HG03280 (cell line): ENCODE measurements around the gene CA6.
"Not testable (repeated sequence)": the region's sequence is repeated elsewhere in the genome, so short reads cannot be mapped to it uniquely, and the experiment has no call there.

Experiments
- ATAC-seq: cut with Tn5 transposase; IDR thresholded peaks from one replicate; pipeline ENCODE4 v1.9.1; 2021; ENCODE audit warnings: mild to moderate bottlenecking, moderate library complexity; ENCODE audit not compliant: unreplicated experiment

Gene CA6

DNA sequence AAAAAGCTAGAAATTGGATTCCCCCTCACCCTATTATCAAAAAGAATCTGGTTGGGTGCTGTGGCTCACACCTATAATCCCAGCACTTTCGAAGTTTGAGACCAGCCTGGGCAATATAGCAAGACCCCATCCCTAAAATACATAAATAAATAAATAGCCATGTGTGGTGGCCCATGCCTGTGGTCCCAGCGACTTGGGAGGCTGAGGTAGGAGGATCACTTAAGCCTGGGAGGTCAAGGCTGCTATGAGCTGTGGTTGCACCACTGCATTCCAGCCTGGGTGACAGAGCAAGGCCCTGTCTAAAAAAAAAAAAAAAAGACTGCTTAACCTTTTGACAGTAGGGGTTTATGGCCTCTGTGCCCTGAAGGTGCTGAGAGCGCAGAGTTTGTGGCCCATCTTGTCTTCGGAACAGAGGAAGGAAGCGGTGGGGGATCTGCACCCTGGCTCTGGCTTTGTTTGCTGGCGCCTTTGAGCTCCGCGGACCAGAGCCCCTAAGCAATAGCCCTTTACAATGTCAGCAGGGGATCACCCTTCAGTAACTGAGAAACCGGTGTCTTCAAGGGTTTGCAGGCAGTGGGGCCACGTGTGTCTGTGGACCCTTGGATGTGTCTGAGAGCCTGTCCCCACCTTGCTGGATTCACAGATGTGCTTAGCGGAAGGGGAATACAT is 58.5 kb downstream of the CA6 start:
- ATAC-seq = no peak

DNA sequence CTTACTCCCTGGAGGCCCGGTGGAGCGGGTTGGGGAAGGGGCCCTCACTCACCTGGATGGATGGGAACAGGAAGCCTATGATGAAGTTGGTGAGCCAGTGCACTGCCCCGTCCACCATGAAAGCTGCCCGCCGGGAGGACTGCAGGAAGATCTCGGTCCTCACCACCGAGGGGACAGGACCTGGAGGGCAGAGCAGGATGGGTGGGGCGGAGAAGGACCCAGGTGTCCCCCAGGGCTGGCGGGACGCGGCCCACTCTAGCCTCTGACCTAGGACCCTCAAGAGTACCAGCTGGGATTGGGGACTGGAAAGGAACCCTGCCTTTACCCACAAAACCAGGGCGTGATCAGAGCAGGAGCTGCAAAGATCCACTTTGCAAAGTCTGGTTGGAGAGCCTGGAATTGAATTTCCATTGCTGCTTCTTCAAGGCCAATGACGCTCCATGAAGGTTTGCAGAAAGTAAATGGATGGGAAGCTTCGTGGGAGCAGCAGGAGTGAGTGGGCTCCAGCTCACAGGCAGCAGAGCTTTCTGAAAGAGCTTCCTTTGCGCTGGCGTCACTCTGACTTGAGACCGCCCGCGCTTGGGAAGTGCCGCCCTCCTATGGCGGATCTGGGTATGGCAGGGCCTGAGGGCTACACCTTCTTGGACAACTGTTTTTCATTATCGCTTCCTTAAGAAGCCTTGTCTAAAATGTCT is 59.2 kb downstream of the CA6 start:
- peak; percentile 51 for ATAC-seq

DNA sequence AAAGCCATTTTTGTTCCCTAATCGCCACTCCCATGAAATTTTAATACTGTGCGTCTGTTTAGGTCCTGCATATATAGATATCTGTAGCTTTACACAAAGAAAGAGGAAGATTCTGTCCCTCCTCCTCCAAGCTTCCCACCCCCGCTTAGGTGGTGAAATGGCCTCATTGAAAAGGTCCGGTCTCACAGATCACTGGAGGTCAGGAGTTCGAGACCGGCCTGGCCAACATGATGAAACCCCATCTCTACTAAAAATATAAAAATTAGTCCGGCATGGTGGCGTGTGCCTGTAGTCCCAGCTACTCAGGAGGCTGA is 59.7 kb downstream of the CA6 start:
- ATAC-seq = no peak

DNA sequence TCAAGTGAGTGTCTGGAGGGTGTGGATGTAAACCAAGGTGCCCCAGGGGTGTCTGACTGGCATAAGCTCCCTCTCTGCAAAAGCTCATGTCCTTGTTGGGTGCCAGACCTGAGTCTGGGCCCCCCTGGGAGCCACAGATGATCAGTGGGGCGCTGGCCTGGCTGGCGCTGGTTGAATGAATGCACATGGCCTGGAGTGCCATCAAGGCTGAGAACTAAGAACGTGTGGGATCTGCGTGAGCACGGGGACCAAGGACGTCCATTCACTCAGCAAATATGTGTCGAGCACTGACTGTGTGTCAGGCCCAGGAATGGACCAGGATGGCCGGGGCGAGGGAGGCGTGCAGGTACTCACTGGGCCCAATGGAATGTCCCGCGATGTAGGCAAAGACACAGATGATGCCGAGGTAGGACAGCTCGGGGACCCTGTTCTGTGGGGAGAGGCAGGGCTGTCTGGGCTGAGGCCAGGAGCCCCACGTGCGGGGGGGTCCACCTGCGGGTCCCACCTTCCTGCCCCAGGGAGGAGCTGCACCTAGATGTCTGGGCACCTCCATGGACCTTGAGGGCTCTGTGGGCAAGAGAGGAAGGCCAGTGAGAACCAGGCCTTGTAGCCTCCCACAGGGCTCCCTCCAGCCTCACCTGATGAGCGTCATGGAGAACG is 61.4 kb downstream of the CA6 start:
- ATAC-seq = no peak

DNA sequence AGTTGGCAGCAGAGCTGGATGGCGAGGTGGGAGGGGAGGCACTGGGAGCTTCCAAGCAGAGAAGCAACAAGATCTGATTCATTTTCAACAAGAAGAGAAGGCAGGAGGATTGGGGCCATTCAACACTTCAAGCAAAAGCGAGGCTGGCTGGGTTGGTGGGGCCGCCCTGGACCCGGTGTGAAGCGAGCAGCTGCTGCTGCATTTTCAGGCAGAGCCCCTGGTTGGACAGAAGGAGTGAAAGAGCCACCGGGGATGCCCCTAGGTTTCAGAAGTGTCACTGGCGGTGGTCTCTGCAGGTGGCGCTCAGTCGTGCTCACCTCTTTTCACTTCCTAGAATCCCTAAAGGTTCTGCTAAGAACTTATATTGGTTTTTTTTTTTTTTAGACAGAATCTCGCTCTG is 62.6 kb downstream of the CA6 start:
- peak; percentile 47 for ATAC-seq

DNA sequence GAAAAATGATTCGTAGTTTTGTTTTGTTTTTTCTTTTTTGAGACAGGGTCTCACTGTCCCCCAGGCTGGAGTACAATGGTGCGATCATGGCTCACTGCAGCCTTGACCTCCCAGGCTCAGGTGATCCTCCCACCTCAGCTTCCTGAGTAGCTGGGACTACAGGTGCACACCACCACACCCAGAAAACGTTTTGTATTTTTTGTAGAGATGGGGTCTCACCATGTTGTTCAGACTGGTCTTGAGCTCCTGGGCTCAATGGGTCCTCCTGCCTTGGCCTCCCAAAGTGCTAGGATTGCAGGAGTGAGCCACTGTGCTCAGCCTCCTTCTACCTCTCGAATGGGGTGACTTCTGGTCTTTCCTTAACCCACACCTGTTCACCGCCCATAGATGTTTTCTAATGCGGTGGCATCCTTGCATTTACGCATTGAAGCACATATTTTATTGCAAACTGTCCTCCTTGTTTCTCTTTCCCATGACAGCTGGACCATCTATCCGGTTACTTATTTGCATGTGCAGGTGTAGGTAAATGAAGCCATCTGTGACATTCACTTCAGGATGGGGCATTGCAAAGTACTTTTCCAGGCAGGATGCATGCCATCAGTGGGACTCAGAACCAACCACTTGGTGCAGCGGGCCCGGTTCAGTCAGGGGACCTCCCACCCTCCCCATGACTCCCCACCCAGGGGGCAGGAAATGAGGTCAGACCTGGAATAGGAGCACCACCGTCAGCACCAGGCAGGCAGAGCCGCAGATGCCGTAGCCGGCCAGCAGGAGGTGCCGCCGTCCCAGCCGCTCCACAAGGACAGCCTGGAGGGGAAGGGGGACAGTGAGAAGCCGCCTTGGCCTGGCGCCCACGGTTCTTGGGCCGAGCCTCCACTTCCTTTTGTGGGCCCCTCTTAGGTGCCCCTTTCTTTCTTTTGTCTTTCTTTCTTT is 64.0 kb downstream of the CA6 start:
- ATAC-seq = no peak

DNA sequence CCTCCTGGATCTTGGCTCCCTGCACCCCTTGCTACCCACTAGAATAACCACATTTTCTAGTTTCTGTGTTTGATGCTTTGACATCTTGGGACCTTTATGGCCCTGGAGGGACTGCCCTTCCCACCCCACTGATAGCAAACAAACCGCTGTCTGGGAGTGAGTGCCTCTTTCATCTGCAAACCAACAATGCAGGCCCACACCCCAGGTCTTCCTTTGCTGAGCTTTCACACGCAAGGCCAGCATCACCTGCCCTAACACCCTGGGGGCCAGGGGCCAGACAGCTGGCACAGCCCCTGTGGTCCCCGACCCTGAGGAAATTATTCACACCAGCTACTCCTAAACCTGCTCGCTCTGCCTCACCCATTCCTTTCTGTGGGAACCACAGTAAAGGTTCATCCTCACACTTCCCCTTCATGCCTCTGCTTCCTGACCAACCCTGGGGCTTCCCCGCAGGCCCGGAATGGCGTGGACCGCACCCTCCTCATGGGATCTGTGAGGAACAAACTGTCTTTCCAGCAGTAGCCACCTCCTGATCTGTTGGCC is 65.2 kb downstream of the CA6 start:
- ATAC-seq = no peak

DNA sequence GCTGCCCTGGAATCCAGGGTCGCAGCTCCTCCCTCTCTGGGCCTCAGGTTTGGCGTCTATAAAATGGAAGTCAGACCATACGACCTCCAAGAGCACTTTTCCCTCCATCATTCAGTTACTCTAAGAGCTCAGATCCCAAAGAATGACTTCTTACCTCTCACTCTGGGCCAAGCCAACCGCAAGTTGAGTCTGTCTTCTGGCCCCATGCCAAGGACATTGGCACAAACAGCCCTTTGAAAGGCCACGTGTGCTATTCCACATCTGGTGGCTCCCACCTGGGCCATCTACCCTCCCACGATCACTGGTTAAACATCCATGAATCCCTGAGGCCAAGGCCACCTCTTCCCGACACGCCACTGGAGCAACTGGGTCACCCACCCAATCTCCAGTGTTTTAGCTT is 68.2 kb downstream of the CA6 start:
- ATAC-seq = no peak

DNA sequence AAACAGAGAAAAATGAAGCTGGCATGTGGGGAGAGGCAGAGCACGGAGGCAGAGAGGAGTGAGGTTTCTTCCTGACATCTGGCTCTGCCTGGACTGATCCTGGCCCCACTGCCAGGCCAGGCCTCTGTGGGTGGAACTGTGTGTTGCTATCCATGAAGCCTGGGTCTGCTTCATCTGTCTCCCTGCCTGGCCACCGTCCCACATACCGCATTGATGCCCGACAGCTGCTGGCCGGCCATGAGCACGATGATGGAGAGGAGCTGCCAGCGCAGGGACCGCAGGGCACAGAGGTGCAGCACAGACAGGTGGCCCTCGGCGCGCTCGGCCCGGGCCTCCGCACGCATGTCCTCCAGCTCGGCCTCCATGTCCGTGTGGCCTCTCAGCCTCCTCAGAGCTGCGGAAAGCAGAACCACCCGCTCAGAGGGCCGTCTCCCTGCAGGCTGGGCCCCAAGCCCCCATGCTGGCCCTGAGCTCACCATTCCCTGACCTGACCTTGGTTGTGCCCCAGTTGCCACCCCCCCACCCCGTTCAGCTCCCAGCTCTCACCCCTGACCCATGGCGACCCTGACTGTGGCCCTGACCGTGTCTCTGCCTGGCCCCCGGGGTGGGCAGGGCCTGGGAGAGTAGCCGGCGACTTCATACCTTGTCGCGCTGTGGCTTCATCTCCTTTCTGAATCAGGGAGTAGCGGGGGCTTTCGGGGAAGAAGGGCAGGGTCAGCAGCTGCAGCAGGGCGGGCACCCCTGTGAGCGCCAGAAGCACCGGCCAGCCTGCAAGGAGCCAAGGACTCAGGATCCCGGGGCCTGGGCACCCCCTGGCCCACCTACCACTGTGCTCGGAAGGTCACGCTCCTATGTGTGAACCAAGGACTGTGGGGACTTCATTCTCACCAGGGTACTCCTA is 69.1 kb downstream of the CA6 start:
- ATAC-seq = no peak

DNA sequence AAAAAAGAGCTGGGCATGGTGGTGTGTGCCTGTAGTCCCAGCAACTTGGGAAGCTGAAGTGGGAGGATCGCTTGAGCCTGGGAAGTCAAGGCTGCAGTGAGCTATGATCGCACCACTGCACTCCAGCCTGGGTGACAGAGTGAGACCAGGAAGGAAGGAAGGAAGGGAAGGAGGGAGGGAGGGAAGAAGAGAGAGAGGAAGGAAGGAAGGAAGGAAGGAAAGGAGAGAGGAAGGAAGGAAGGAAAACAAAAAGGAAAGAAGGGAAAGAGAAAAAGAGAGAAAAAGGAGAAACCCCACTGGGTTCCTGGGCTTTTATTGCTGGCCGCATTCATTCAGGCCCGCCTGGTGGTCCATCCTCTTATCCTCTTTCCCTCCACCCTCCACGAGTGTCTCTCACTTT is 70.8 kb downstream of the CA6 start:
- ATAC-seq = no peak

DNA sequence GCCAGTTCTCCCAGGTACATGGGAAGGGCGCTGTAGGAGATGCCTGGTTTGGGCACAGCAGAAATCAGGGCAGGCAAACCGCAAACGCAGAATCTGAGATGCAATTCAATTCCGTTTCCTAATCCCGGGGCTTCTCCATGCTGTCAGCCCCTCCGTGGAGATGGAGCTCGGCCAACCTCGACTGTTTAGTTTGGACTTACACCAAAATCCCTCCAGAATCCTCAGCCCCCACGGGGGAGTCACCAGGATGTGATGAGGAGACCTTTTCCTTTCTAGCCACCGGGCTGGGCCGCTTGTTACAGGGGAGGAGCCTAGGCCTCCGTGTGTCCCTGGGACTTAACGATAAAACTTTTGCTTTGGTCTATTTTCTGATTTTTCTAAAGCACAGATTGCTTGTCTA is 72.7 kb downstream of the CA6 start:
- ATAC-seq = no peak

DNA sequence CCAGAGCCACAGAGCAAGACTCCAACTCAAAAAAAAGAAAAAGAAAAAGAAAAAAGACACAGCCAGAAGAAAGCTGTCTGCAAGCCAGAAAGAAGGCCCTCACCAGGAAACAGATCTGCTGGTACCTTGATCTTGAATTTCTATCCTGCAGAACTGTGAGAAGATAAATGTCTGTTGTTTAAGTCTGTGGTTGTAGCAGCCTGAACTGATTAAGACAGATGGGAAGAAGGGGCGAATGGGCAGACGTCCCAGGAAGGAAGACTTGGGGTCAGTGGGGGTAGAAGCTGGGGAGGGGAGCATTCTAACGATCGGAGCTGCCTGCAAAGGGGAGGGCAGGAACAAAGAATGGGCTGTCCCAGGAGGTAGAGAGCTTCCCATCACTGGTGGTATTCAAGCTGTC is 74.2 kb downstream of the CA6 start:
- ATAC-seq = no peak

DNA sequence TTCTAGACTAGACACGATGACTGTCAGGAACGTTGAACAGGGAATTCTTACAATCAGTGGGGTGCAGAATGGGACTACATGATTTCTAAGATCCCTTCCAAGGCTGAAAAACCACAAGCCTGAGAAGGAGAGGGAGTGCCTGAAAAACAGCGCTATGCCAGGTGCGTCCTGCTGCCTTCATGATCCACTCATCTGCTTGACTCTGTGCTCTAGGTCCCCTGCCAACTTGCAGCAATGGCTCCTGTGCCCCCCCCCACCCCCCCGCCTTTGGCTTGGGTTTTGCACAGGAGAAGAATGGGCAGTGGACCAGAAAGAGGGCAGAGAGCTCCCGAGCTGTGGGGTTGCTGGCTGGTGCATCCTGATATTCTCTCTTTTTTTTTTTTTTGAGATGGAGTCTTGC is 74.6 kb downstream of the CA6 start:
- ATAC-seq = no peak

DNA sequence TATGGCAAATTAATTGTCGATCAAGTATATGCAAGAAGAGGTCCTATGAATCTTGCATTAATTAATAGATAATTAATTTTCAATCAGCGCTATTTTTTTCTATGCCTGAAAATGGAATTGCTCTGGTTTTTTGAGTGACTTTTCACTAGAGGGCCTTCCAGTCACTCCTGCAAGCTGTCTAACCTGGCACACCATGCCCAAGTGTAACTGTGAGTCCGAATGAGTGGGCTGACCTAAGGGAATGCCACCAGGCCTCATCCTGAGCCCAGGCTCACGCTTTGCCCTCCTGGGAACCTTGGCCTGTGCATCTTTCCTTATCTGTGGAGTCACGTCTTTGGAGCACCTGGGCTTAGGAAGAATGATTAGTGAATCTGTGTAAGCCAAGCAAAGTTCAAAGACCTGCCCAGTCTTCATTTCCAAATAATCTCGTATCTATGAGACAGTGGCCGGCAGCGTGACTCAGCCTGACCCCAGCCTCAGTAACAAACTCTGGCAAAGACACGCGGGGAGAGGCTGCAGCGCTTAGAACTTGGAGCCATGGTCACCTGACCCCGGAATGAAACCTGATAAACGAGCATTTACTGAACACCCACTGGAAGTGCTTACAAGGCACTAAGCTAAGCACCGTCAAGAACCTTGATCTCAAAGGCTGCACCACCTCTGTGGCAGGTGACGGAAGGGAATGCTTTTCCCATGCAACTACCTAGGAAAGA is 76.5 kb downstream of the CA6 start:
- ATAC-seq = not testable (repeated sequence)

DNA sequence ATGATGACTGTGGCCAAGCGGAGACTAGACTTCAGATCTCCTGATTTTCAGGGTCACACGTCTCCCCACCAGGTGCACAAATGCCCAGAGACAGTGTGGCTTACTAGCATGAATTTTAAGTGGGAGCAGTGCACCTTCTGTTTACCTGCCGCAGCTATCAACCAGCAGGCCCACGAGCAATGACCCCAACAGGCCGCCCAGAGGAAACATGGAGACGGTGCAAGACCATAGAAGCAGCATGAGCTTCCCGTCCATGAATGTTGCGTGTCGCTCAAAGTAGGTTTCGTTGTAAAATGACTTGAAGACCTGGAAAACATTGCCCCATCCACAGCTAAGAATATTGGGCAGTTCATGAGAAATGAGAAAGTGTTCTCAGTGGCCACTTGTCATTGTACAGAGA is 77.1 kb downstream of the CA6 start:
- no peak for ATAC-seq
